ENCODE results near the gene MRC2.

The MRC2 gene

GRCh38 chr17:62664336-62665120 is 37.1 kb downstream of the MRC2 start:
- H3K4me2 ChIP-seq (ENCODE audit: low read depth, low read length, poor library complexity, severe bottlenecking) = no peak overlapping the region
- no peaks in the 10 kb centered on the region for H3K27me3 ChIP-seq (ENCODE audit: insufficient read depth, low read length, poor library complexity, severe bottlenecking)
- H3K9me2 ChIP-seq (replicated peaks; ENCODE audit: low read depth, low read length) = no peaks in the 10 kb centered on the region
- H2AFZ ChIP-seq (ENCODE audit: low read length) = no peak overlapping the region
- H3K9ac ChIP-seq (ENCODE audit: low read depth, low read length, poor library complexity, severe bottlenecking) = no peak overlapping the region
- no peaks in the 10 kb centered on the region for H3F3A ChIP-seq (ENCODE audit: low read depth)
- no peaks in the 10 kb centered on the region for H3K36me3 ChIP-seq (ENCODE audit: insufficient read depth, low read length)
- H3K9me3 ChIP-seq (ENCODE audit: insufficient read depth, low read depth, low read length) = no peaks in the 10 kb centered on the region
- H3K4me1 ChIP-seq (ENCODE audit: insufficient read depth, low read length, poor library complexity, severe bottlenecking) = no peaks in the 10 kb centered on the region
- H3K79me2 ChIP-seq (ENCODE audit: insufficient read depth, low read length) = no peaks in the 10 kb centered on the region
- TF ChIP-seq, protein P1, sequence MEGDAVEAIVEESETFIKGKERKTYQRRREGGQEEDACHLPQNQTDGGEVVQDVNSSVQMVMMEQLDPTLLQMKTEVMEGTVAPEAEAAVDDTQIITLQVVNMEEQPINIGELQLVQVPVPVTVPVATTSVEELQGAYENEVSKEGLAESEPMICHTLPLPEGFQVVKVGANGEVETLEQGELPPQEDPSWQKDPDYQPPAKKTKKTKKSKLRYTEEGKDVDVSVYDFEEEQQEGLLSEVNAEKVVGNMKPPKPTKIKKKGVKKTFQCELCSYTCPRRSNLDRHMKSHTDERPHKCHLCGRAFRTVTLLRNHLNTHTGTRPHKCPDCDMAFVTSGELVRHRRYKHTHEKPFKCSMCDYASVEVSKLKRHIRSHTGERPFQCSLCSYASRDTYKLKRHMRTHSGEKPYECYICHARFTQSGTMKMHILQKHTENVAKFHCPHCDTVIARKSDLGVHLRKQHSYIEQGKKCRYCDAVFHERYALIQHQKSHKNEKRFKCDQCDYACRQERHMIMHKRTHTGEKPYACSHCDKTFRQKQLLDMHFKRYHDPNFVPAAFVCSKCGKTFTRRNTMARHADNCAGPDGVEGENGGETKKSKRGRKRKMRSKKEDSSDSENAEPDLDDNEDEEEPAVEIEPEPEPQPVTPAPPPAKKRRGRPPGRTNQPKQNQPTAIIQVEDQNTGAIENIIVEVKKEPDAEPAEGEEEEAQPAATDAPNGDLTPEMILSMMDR (conservative IDR thresholded peaks at IDR 0.05; ENCODE audit: low read length) = no peak
- no peak for TF ChIP-seq EZH2phosphoT487 (IDR thresholded peaks at IDR 0.05; ENCODE audit: borderline replicate concordance)
- no peaks in the 10 kb centered on the region for H4K20me1 ChIP-seq (ENCODE audit: insufficient read depth, low read length, poor library complexity, severe bottlenecking)
- no peak overlapping the region for H3K4me3 ChIP-seq (ENCODE audit: low read length, poor library complexity, severe bottlenecking)

DNA sequence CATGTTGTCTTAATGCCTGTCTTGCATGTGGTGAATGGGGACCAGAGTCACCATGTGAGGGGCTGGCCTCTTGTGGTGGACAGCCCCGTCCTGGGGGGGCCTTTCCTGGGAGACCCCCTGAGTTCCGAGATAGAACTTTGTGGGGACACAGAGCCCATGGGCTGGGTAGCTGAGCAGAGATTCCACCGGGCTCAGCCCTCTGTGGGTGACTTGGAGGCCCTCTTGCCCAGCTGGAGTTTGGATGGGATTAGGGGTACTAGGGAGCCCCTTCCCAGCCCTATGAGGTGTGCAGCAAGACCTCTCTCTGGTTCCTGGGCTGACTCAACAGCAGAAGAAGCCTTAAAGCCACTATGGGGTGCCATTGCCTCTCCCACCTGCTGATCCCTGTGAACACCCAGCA is 38.1 kb downstream of the MRC2 start:
- Histone ChIP-seq H3K4me2 (ENCODE audit: low read depth, low read length, poor library complexity, severe bottlenecking) (no peak overlapping the region), H3K79me2 (ENCODE audit: insufficient read depth, low read length) (no peaks in the 10 kb centered on the region), H3K36me3 (ENCODE audit: insufficient read depth, low read length) (no peaks in the 10 kb centered on the region), H3K4me1 (ENCODE audit: insufficient read depth, low read length, poor library complexity, severe bottlenecking) (no peaks in the 10 kb centered on the region), H3K9me2 (replicated peaks; ENCODE audit: low read depth, low read length) (no peaks in the 10 kb centered on the region), H3K4me3 (ENCODE audit: low read length, poor library complexity, severe bottlenecking) (no peak overlapping the region), H3K9me3 (ENCODE audit: insufficient read depth, low read depth, low read length) (no peaks in the 10 kb centered on the region), H3K27me3 (ENCODE audit: insufficient read depth, low read length, poor library complexity, severe bottlenecking) (no peaks in the 10 kb centered on the region), H3K9ac (ENCODE audit: low read depth, low read length, poor library complexity, severe bottlenecking) (no peak overlapping the region), H3F3A (ENCODE audit: low read depth) (no peaks in the 10 kb centered on the region), H4K20me1 (ENCODE audit: insufficient read depth, low read length, poor library complexity, severe bottlenecking) (no peaks in the 10 kb centered on the region), H2AFZ (ENCODE audit: low read length) (no peak overlapping the region)
- TF ChIP-seq, protein P1 (conservative IDR thresholded peaks at IDR 0.05; ENCODE audit: low read length) = no peak
- no peak for TF ChIP-seq EZH2phosphoT487 (IDR thresholded peaks at IDR 0.05; ENCODE audit: borderline replicate concordance)

DNA sequence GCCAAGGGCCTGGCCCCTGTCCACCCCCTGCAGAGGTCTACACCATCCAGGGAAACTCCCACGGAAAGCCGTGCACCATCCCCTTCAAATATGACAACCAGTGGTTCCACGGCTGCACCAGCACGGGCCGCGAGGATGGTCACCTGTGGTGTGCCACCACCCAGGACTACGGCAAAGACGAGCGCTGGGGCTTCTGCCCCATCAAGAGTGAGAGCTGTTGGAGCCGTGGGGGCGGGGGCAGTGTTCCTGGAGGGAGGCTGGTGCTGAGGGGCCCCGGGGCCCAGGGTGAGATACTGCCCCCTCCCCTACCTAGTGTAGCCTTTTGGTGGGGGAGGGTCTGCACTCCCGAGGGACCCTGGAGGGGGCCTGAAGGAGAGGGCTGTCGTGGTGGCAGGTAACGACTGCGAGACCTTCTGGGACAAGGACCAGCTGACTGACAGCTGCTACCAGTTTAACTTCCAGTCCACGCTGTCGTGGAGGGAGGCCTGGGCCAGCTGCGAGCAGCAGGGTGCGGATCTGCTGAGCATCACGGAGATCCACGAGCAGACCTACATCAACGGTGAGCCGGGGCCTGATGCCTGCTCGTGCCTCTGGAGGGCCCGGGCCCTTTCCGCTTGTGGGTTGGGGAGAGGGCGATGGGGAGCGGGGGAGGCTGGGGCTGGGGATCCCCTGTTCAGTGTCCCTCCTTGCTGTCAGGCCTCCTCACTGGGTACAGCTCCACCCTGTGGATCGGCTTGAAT is 38.8 kb downstream of the MRC2 start:
- Histone ChIP-seq H3K9me2 (replicated peaks; ENCODE audit: low read depth, low read length) (no peaks in the 10 kb centered on the region), H3K27me3 (ENCODE audit: insufficient read depth, low read length, poor library complexity, severe bottlenecking) (no peaks in the 10 kb centered on the region), H3K4me1 (ENCODE audit: insufficient read depth, low read length, poor library complexity, severe bottlenecking) (no peaks in the 10 kb centered on the region), H2AFZ (ENCODE audit: low read length) (no peak overlapping the region), H3K79me2 (ENCODE audit: insufficient read depth, low read length) (no peaks in the 10 kb centered on the region), H3K4me2 (ENCODE audit: low read depth, low read length, poor library complexity, severe bottlenecking) (no peak overlapping the region), H4K20me1 (ENCODE audit: insufficient read depth, low read length, poor library complexity, severe bottlenecking) (no peaks in the 10 kb centered on the region), H3K4me3 (ENCODE audit: low read length, poor library complexity, severe bottlenecking) (no peak overlapping the region), H3K36me3 (ENCODE audit: insufficient read depth, low read length) (no peaks in the 10 kb centered on the region), H3K9ac (ENCODE audit: low read depth, low read length, poor library complexity, severe bottlenecking) (no peak overlapping the region), H3K9me3 (ENCODE audit: insufficient read depth, low read depth, low read length) (no peaks in the 10 kb centered on the region), H3F3A (ENCODE audit: low read depth) (no peaks in the 10 kb centered on the region)
- TF ChIP-seq EZH2phosphoT487 (IDR thresholded peaks at IDR 0.05; ENCODE audit: borderline replicate concordance) = no peak
- TF ChIP-seq, protein P1 (conservative IDR thresholded peaks at IDR 0.05; ENCODE audit: low read length) = no peak

Measured in Loucy (cell line).